IPS-18c (cell line): ENCODE results near the gene DCXR.

ENCODE experiments used
- H3K4me3 ChIP-seq: 2 replicates; pipeline ENCODE4 v1.7.0; 2013; ENCODE audit warnings: low read depth, mild to moderate bottlenecking, low read length, moderate library complexity; ENCODE audit not compliant: insufficient read depth
- H3K9me3 ChIP-seq: one replicate; pipeline ENCODE4 v1.6.1; 2013; ENCODE audit warnings: mild to moderate bottlenecking, low read length, moderate library complexity; ENCODE audit not compliant: control insufficient read depth, insufficient read depth

Gene DCXR

DNA sequence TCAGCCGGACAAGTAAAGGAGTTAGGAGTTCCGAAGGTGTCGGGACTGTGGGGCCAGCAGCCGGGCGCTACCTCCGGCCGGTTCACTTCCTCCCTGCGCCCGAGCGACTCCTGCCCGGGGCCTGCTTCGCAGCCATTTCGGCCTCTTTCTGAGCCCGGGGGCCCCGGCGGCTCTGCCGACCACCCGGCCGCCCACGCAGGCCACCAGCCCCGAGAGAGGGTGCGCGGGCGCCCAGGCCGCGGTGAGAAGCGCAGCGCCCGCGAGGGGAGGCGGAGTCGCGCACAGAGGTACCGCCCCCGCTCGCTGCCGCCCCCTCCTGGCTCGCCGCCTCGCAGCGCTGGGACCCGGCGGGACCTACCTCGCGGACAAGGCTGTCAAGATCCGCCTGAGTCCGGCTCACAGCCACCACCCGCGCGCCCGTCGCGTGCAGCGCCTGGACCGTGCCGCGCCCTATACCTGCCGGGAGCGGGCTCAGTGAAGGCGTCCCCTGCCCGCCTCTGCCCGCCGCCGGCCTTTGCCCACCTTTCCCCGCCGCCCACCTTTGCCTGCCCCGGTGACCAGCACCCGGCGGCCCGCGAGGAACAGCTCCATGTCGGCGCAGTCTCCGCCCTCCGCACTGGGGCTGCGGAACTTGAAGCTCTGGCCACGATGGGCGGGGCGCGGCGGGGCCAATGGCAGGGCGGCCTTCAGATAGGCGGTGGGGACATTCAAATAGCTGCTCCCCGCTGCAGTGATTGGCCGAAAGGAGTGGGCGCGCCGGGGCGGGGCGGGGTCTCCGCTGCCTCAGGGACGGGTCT lies at the start of gene DCXR:
DCXR (minus strand) TSS at position 606 of the 797 bp plus-strand sequence; CDS start at position 591, 15 bp downstream.
- peak within 1 kb of the TSS; percentile 82 for H3K4me3 ChIP-seq

GRCh38 chr17:82085931-82086764 lies 48.7 kb upstream of the DCXR start:
- no peak overlapping the region for H3K4me3 ChIP-seq
- no peaks in the 10 kb centered on the region for H3K9me3 ChIP-seq

More for the DNA sequence above, at the start of gene DCXR:
- no peaks in the 10 kb centered on the region for H3K9me3 ChIP-seq

DNA sequence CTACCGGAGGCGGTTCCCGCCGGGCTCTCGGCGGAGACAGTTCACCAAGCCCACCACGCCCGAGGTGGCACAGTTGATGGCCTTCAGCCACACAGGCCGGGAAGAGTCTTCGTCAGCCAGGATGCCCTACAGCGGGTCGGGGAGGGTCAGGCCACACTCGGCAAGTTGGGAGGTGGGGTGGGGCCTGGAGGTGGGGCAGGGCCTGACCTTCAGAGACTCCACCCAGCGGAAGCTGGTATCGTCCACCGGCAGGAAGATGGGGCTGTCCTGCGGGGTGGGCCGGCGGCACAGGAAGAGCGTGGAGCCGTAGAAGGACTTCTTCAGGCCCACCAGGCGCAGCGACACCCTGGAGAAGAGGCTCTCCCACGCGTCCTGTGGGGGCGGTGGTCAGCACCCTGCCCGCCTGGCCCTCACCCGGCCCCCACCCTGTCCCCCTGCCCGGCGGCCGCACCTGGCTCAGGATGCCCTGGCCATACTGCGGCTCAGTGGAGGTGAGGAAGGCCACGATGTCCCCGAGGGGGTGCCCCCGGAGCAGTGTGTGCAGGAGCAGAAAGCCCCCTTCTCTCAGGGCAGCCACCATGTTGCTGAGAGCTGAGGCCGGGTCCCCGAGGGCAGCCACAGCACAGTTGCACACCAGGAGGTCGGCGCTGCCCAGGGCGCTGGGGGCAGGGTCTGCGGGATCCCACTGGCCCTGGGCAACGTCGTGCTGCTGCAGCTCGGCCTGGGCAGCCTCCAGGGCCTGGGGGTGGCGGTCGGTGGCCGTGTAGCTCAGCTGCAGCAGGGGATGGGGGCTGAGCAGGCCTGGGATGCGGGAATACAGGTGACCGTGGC lies 47.7 kb upstream of the DCXR start:
- H3K4me3 ChIP-seq = no peak overlapping the region
- no peaks in the 10 kb centered on the region for H3K9me3 ChIP-seq

DNA sequence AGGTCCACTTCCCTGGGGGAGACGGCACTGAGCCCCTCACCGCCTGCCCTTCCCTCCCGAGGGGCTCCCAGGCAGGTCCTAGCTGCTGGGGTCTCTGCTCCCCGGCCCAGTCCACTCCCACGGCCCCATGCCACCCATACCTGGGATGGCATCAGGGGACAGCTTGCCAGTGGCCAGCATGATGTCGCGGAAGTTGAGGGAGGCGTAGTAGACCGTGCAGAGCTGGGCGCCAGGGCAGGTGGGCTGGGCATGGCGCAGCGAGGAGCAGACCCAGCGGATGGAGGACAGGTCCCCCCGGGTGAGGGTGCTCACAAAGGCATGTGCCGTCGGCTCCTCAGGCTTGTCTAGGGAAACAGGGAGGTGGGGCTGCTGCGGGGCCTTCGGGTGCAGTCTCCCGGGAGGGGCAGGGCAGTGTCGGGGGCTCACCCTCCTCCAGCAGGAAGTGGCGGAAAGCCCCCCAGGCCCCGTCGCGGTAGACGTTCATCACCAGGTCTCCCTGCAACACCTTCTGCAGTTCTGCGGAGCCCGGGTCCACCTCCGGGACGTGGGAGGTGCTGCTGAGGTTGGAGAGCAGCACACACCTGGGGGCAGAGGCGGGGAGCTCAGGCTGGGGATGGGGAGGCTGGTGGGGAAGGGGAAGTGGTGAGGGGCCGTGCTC lies 47.0 kb upstream of the DCXR start:
- no peaks in the 10 kb centered on the region for H3K9me3 ChIP-seq
- no peak overlapping the region for H3K4me3 ChIP-seq

- H3K4me3 ChIP-seq = no peak overlapping the region
- no peaks in the 10 kb centered on the region for H3K9me3 ChIP-seq
These were observed 46.2 kb upstream of the DCXR start for GRCh38 chr17:82083533-82084359.

DNA sequence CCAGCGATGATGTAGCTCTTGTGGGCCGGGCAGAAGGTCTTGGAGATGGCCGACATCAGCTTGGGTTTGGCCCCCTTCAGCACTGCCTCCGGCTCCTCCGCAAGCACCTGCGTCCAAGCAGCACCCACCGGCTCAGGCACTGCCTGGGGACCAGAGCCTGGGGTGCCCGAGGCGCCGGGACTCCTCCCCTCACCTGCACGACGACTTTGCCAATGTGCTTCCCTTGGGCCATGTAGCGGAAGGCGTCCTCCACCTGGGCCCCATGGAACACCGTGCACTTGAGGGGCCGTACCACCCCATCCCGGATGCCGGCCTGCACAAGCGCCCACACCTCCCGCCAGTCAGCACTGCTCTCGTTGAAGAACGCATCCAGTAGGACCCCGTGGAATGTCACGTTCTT lies 45.5 kb upstream of the DCXR start:
- Histone ChIP-seq H3K9me3 (no peaks in the 10 kb centered on the region), H3K4me3 (no peak overlapping the region)

DNA sequence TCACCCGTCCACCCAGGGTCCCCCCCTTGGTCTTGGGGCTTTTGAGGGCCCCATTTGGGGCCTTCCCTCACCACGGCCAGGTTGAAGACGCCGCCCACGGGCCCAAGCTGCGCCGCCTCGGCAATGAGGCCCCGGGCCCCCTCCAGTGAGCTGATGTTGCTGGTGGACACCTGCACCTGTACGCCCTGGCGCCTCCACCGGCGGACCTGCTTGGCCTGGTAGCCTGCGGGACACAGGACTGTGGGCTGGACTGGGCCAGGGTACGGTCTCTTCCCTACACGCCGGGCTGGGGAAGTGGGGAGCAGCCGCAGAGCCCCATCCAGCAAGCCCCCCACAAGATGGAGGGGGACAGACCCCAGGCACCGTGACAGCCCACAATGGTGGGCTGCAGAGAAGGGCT lies 45.0 kb upstream of the DCXR start:
- no peaks in the 10 kb centered on the region for H3K9me3 ChIP-seq

GRCh38 chr17:82081966-82082365 lies 44.5 kb upstream of the DCXR start:
- Histone ChIP-seq H3K9me3 (no peaks in the 10 kb centered on the region), H3K4me3 (no peak overlapping the region)

More for the DNA sequence above, 45.0 kb upstream of the DCXR start:
- H3K4me3 ChIP-seq = no peak overlapping the region; the same call in 1 of the 2 replicates

DNA sequence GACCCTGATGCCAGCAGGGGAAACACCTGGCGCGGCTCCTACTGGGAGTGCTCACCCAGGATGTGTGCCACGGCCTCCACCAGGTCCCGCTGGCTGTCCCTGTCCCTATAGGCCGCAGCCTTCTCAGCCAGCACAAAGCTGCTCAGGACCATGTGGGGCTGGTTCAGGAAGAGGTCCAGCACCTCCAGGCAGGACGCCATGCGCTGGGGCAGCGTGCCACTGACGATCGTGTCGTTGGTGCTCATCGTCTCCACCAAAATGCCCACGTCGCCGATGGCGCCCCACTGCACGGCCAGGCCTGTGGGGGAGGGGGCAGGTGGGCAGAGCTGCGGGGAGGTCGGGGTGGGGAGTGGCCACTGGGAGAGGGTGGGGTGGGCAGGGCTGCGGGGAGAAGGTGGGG lies 44.0 kb upstream of the DCXR start:
- no peak overlapping the region for H3K4me3 ChIP-seq
- H3K9me3 ChIP-seq = no peaks in the 10 kb centered on the region

DNA sequence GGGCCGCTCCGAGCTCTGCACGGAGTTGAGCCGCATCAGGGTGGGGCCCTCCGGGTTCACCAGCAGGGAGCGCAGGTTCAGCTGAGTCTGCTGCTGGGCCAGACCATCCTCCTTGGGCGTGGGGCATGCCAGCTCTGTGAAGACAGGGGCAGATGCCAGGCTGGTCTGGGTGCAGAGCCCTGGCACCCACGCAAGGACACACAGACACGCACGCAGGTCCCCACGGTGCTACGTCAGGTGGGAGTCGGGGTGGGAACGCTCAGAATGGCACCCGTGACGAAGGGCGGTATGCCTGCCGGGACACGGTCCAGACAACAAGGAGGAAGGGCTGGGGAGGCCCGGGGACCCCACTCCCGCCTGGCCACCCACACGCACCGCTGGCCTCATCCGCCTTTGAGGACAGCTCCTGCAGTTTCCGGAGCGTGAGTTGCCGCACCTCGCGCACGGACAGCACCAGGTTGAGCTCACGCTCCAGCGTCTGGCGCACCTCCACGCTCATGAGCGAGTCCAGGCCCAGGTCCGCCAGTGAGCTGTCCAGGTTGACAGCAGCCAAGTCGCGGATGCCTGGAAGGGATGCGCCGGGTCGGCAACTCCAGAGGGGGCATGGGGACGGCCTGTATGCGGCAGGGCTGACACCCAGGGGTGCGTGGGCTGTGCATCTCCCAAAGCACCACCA lies 43.4 kb upstream of the DCXR start:
- Histone ChIP-seq H3K9me3 (no peaks in the 10 kb centered on the region), H3K4me3 (no peak overlapping the region)

DNA sequence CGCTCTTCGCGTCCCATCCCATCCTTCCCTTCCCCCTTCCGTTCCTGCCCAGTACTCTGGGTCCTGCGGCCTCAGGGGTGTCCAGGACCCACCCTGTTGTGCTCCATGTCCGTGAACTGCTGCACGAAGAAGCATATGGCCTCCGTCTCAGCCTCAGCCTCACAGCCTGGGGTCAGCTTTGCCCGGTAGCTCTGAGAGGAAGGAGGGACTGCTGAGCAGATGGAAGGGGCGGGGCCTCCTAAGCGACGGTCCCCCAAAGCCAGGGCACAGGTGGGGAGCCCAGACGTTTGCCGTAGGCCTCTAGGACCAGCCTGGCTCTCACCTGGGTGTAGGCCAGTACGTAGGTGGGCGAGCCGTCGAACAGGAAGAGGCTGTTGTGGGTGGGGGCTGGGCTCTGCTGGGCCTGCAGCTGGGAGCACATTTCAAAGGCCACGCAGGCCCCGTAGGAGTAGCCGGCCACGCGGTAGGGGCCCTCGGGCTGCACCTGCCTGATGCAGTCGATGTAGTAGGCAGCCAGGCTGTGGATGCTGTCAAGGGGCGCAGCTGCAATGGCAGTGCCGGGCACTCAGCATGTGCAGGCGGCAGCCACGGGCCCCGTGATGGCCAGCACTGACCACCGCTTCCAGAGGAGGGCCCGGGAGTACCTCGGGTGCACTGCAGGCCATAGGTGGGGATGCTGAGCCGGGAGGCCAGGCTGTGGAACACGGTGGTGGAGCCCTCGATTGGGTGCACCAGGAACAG lies 42.7 kb upstream of the DCXR start:
- Histone ChIP-seq H3K4me3 (no peak overlapping the region), H3K9me3 (no peaks in the 10 kb centered on the region)

DNA sequence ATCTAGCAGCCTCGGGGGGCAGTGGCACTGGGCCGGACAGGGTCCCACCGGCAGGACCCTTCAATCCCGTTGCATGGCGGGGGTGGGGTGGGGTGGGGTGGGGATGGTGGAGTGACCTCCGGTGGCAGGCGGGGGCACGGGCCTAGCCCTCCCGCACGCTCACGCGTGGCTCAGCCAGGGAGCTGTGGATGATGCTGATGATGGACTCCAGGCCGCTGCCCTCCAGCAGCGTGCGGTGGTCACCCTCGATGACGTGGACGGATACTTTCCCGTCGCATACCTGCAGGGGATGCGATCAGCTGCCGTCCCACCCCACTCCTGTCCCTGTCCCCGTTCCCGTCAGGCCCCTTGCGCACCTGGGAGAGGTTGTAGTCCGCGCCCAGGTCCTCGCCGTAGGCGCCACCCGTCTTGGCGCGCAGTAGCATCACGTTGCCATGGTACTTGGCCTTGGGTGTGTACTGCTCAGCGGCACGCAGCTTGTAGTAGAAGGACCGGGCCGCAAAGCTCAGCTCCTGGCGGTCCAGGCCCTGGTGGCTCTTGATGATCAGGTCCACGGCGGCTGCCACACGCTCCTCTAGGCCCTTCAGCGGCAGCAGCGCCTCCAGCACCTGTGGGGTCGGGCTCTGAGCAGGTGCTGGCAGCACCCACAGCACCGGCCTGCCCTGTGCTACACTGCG lies 41.6 kb upstream of the DCXR start:
- Histone ChIP-seq H3K4me3 (no peak overlapping the region), H3K9me3 (no peaks in the 10 kb centered on the region)

DNA sequence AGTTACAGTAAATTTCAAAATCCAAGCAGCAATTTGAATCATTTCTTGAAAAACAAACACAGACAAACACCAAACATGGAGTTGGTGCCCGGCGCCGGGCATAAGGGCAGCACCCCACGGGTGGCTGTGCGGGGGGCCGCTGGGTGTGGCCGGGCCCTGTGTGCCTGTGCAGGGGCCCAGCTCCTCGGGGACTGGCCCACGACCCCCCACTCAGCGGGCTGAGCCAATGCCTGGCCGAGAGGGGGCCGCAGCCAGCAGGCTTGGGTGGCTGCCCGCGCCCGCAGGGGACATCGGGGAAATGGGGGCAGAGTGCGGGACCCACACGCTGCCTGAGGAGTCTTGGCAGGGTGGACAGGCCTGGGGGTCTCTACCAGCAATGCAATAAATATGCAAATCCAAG lies 40.9 kb upstream of the DCXR start:
- Histone ChIP-seq H3K4me3 (no peak overlapping the region), H3K9me3 (no peaks in the 10 kb centered on the region)

GRCh38 chr17:82077617-82078358 lies 40.3 kb upstream of the DCXR start:
- Histone ChIP-seq H3K4me3 (no peak overlapping the region), H3K9me3 (no peaks in the 10 kb centered on the region)
